ENCODE measurements around the gene LIX1. TPM values are rescaled to one million over a fixed set of nuclear protein-coding genes. Genes with fewer than 3 reads are reported as not detected.

Gene LIX1
- total and polyA plus RNA-seq, 2 of the 13 experiments (the other 11 are each of a cell fraction or from before 2014, with no cell fraction given) = not detected

- ChIA-PET POLR2A (no interaction called here), CTCF (ENCODE audit: low intra/inter-chr PET ratio, low total read pairs) (no interaction called here)
- Histone ChIP-seq H3K79me2 (ENCODE audit: insufficient read depth, low read length) (no peaks in the 10 kb centered on the region), H3K9me3 (ENCODE audit: low read length) (no peaks in the 10 kb centered on the region), H3K27ac (ENCODE audit: extremely low read length, insufficient read depth, low read length) (no peak overlapping the region), H3K4me2 (ENCODE audit: low read depth, low read length) (no peak overlapping the region), H2AFZ (ENCODE audit: low read length) (no peak overlapping the region), H3K4me1 (ENCODE audit: insufficient read depth, low read length) (no peaks in the 10 kb centered on the region), H3K4me3 (replicated peaks in 1 of 3; ENCODE audit: insufficient read depth in 1 of 3, low read depth in 2 of 3, low read length in 3 of 3) (no peak overlapping the region), H3K27me3 (ENCODE audit: control insufficient read depth in 1 of 2, insufficient read depth in 2 of 2, low read length in 2 of 2) (no peaks in the 10 kb centered on the region), H3K9ac (ENCODE audit: insufficient read depth, low read depth, low read length) (no peak overlapping the region), H4K20me1 (ENCODE audit: insufficient read depth, low read length) (no peaks in the 10 kb centered on the region), H3K36me3 (replicated peaks in 1 of 2; ENCODE audit: control insufficient read depth in 1 of 2, insufficient read depth in 2 of 2, low read length in 2 of 2) (no peaks in the 10 kb centered on the region)
- no peak for TF ChIP-seq RARA (CRISPR knock-in tag; IDR thresholded peaks at IDR 0.05)
- TF ChIP-seq MTA3 (CRISPR knock-in tag; IDR thresholded peaks at IDR 0.05) = no peak
- no peak for TF ChIP-seq TP53 (CRISPR knock-in tag; conservative IDR thresholded peaks at IDR 0.05)
- no peak for TF ChIP-seq NONO (IDR thresholded peaks at IDR 0.05)
- no peak for TF ChIP-seq NONO (CRISPR knock-in tag; conservative IDR thresholded peaks at IDR 0.05)
- no peak for TF ChIP-seq SRF (IDR thresholded peaks at IDR 0.05; ENCODE audit: low read depth, low read length)
- no peak for TF ChIP-seq TEAD2 (CRISPR knock-in tag; IDR thresholded peaks at IDR 0.05)
- no peak for TF ChIP-seq YY1 (IDR thresholded peaks at IDR 0.05; ENCODE audit: insufficient read depth, insufficient replicate concordance, low read depth, low read length)
- no peak for TF ChIP-seq SNAPC4 (CRISPR knock-in tag; IDR thresholded peaks at IDR 0.05)
- TF ChIP-seq FOXP4 (CRISPR knock-in tag; IDR thresholded peaks at IDR 0.05) = no peak
- TF ChIP-seq KLF16 (CRISPR knock-in tag; IDR thresholded peaks at IDR 0.05) = no peak
- TF ChIP-seq ZNF30 (CRISPR knock-in tag; IDR thresholded peaks at IDR 0.05) = no peak
- no peak for TF ChIP-seq HNRNPLL (IDR thresholded peaks at IDR 0.05; ENCODE audit: low read depth, low read length, poor library complexity, severe bottlenecking)
- TF ChIP-seq GMEB2 (CRISPR knock-in tag; IDR thresholded peaks at IDR 0.05; ENCODE audit: low read depth) = no peak
- TF ChIP-seq FIP1L1 (IDR thresholded peaks at IDR 0.05; ENCODE audit: borderline replicate concordance, insufficient read depth, low read depth, low read length) = no peak
- TF ChIP-seq POLR2AphosphoS5 (IDR thresholded peaks at IDR 0.05; ENCODE audit: low read depth, low read length) = no peak
- TF ChIP-seq ZNF580 (CRISPR knock-in tag; IDR thresholded peaks at IDR 0.05; ENCODE audit: borderline replicate concordance, low read depth) = no peak
- no peak for TF ChIP-seq ZNF850 (CRISPR knock-in tag; conservative IDR thresholded peaks at IDR 0.05)
- FAIRE-seq (no peak), DNase-seq (ENCODE audit: low spot score) (no peak), ATAC-seq (no peak)
- in situ Hi-C loops (cut with HindIII; ENCODE audit: extremely low pct_ligation_motif_present, low pct_unique_long_range_greater_than_20kb) (no loop called here), intact Hi-C loops (cut with micrococcal nuclease; ENCODE audit: unreplicated experiment) (no loop called here)
- BruUV-seq (replicated peaks) = no TSS peak
These were observed 45.6 kb downstream of the LIX1 start for GRCh38 chr5:97096846-97097245.
